IMR-90 (cell line): ENCODE data around the gene CAMTA1. TPM values are rescaled to one million over a fixed set of nuclear protein-coding genes. Genes with fewer than 3 reads are reported as not detected.

Experiments
- ATAC-seq: fragments of 200-7000 bp; cut with Tn5 transposase; 2 replicates; pipeline ENCODE4 v1.9.1; 2020; ENCODE audit warnings: low read depth, mild to moderate bottlenecking, moderate library complexity
- BruUV-seq: library from RNA; stranded (reverse); fragments of 400-500 nt; replicated peaks from 2 replicates; lab custom pipeline; 2021; lab: Mats Ljungman, UMichigan
- CTCF ChIA-PET: fragments of 300-600 bp; formaldehyde crosslinking; extraction: SDS; loops from one replicate; lab custom pipeline; 2021; ENCODE audit warnings: antibody characterized with exemption; lab: Yijun Ruan, JAX
- POLR2A ChIA-PET: fragments of 300-600 bp; sonication (Branson Sonifier 250); formaldehyde crosslinking; loops from one replicate; lab custom pipeline; 2022; ENCODE audit warnings: antibody characterized with exemption; ENCODE audit not compliant: unreplicated experiment; lab: Charles Lee
- DNase-seq: peaks from one replicate; pipeline ENCODE4 v3.0.0; 2013
- H2AFZ ChIP-seq: replicated peaks from 2 replicates; pipeline ENCODE3; 2013; ENCODE audit warnings: low read length, mild to moderate bottlenecking; ENCODE audit not compliant: poor library complexity
- H2AK5ac ChIP-seq: 2 replicates; pipeline ENCODE4 v1.6.1; 2013; ENCODE audit warnings: low read depth, low read length, inconsistent platforms
- H2AK9ac ChIP-seq: replicated peaks from 2 replicates; pipeline ENCODE3; 2013; ENCODE audit warnings: mild to moderate bottlenecking, low read depth, low read length, moderate library complexity; ENCODE audit not compliant: poor library complexity
- H2BK120ac ChIP-seq: 2 replicates; pipeline ENCODE4 v1.6.1; 2013; ENCODE audit warnings: low read depth, low read length, inconsistent platforms
- H2BK15ac ChIP-seq: 3 replicates; pipeline ENCODE4 v1.6.1; 2013; ENCODE audit warnings: low read depth, low read length, inconsistent platforms
- H2BK20ac ChIP-seq: 2 replicates; pipeline ENCODE4 v1.6.1; 2013; ENCODE audit warnings: low read depth, mild to moderate bottlenecking, inconsistent platforms, low read length, moderate library complexity
- H2BK5ac ChIP-seq: 2 replicates; pipeline ENCODE4 v1.6.1; 2013; ENCODE audit warnings: mild to moderate bottlenecking, low read depth, low read length, inconsistent platforms; ENCODE audit not compliant: poor library complexity, severe bottlenecking
- H3K14ac ChIP-seq: replicated peaks from 2 replicates; pipeline ENCODE4 v1.6.1; 2013; ENCODE audit warnings: low read depth, low read length, inconsistent platforms
- H3K18ac ChIP-seq: 2 replicates; pipeline ENCODE4 v1.6.1; 2013; ENCODE audit warnings: low read depth, low read length, control low read depth
- H3K23ac ChIP-seq: 2 replicates; pipeline ENCODE4 v1.6.1; 2013; ENCODE audit warnings: low read depth, low read length, inconsistent platforms
- H3K27ac ChIP-seq: 2 replicates; pipeline ENCODE4 v1.5.1; 2013; ENCODE audit warnings: mild to moderate bottlenecking, control low read depth, low read length; ENCODE audit not compliant: insufficient read depth
- H3K27me3 ChIP-seq: 2 replicates; pipeline ENCODE4 v1.6.1; 2013; ENCODE audit warnings: low read length; ENCODE audit not compliant: control insufficient read depth, insufficient read depth
- H3K36me3 ChIP-seq: 2 replicates; pipeline ENCODE4 v1.6.1; 2013; ENCODE audit warnings: low read length, mixed read lengths; ENCODE audit not compliant: control insufficient read depth, insufficient read depth
- H3K4ac ChIP-seq: 2 replicates; pipeline ENCODE4 v1.6.1; 2013; ENCODE audit warnings: low read depth, low read length, inconsistent platforms
- H3K4me1 ChIP-seq: 2 replicates; pipeline ENCODE4 v1.6.1; 2013; ENCODE audit warnings: low read length, mixed read lengths; ENCODE audit not compliant: control insufficient read depth, insufficient read depth
- H3K4me2 ChIP-seq: 2 replicates; pipeline ENCODE4 v1.6.1; 2013; ENCODE audit warnings: low read depth, mild to moderate bottlenecking, control low read depth, low read length, moderate library complexity
- H3K4me3 ChIP-seq: 2 replicates; pipeline ENCODE4 v1.5.1; 2013; ENCODE audit warnings: low read depth, mild to moderate bottlenecking, control low read depth, low read length, moderate library complexity; ENCODE audit not compliant: insufficient read depth
- H3K56ac ChIP-seq: 2 replicates; pipeline ENCODE4 v1.6.1; 2013; ENCODE audit warnings: low read length, inconsistent platforms; ENCODE audit not compliant: insufficient read depth; ENCODE audit errors: extremely low read depth
- H3K79me1 ChIP-seq, 2 experiments: 2 replicates each; pipeline ENCODE4 v1.6.1; 2013; ENCODE audit warnings: low read length in 2 of 2, inconsistent platforms in 1 of 2, low read depth in 1 of 2
- H3K9ac ChIP-seq: 2 replicates; pipeline ENCODE4 v1.6.1; 2013; ENCODE audit warnings: low read depth, low read length, control low read depth
- H3K9me1 ChIP-seq: 2 replicates; pipeline ENCODE4 v1.6.1; 2013; ENCODE audit warnings: low read length, inconsistent platforms; ENCODE audit not compliant: insufficient read depth
- H3K9me3 ChIP-seq: 2 replicates; pipeline ENCODE4 v1.6.1; 2013; ENCODE audit warnings: low read length; ENCODE audit not compliant: control insufficient read depth, insufficient read depth
- H4K20me1 ChIP-seq: 2 replicates; pipeline ENCODE4 v1.6.1; 2013; ENCODE audit warnings: low read length, inconsistent platforms; ENCODE audit not compliant: insufficient read depth
- H4K5ac ChIP-seq: 2 replicates; pipeline ENCODE4 v1.6.1; 2013; ENCODE audit warnings: mild to moderate bottlenecking, low read depth, low read length, control low read depth
- H4K8ac ChIP-seq, 2 experiments: 2 replicates each; pipeline ENCODE4 v1.6.1; 2013; ENCODE audit warnings: low read depth in 2 of 2, low read length in 2 of 2, control low read depth in 1 of 2, inconsistent platforms in 1 of 2
- H4K91ac ChIP-seq: 2 replicates; pipeline ENCODE4 v1.6.1; 2013; ENCODE audit warnings: low read depth, low read length, inconsistent platforms; ENCODE audit not compliant: insufficient read depth
- BHLHE40 ChIP-seq: fragments of 150-350 bp; IDR thresholded peaks from 2 replicates; pipeline ENCODE4 v1.6.1; 2016; ENCODE audit warnings: mild to moderate bottlenecking, low read depth, low read length
- CEBPB ChIP-seq: IDR thresholded peaks from 2 replicates; pipeline ENCODE4 v1.6.1; 2012; ENCODE audit warnings: low read depth, low read length, improper control_type of control experiment
- CHD1 ChIP-seq: IDR thresholded peaks from 2 replicates; pipeline ENCODE4 v1.6.1; 2012; ENCODE audit warnings: low read depth, low read length, improper control_type of control experiment
- MAFK ChIP-seq: IDR thresholded peaks from 2 replicates; pipeline ENCODE4 v1.6.1; 2012; ENCODE audit warnings: low read depth, low read length, improper control_type of control experiment
- MAZ ChIP-seq: IDR thresholded peaks from 2 replicates; pipeline ENCODE4 v1.6.1; 2012; ENCODE audit warnings: low read depth, mild to moderate bottlenecking, low read length, improper control_type of control experiment, moderate library complexity, borderline replicate concordance
- MXI1 ChIP-seq: IDR thresholded peaks from 2 replicates; pipeline ENCODE4 v1.6.1; 2012; ENCODE audit warnings: low read depth, mild to moderate bottlenecking, low read length, moderate library complexity, borderline replicate concordance
- NFE2L2 ChIP-seq: fragments of 150-350 bp; IDR thresholded peaks from 2 replicates; pipeline ENCODE4 v1.6.1; 2016; ENCODE audit warnings: low read depth, mild to moderate bottlenecking, low read length
- POLR2A ChIP-seq: IDR thresholded peaks from 2 replicates; pipeline ENCODE4 v1.6.1; 2012; ENCODE audit warnings: mild to moderate bottlenecking, low read depth, low read length
- RCOR1 ChIP-seq: IDR thresholded peaks from 2 replicates; pipeline ENCODE4 v1.6.1; 2012; ENCODE audit warnings: mild to moderate bottlenecking, low read length, improper control_type of control experiment; ENCODE audit not compliant: insufficient replicate concordance
- RFX5 ChIP-seq: IDR thresholded peaks from 2 replicates; pipeline ENCODE4 v1.8.0; 2012; ENCODE audit warnings: low read depth, mild to moderate bottlenecking, low read length, moderate library complexity
- SMC3 ChIP-seq: fragments of 150-350 bp; IDR thresholded peaks from 2 replicates; pipeline ENCODE4 v1.6.1; 2016; ENCODE audit warnings: low read depth, mild to moderate bottlenecking, antibody characterized with exemption, low read length, moderate library complexity
- WGBS, 2 experiments: methylation state at CpG; one replicate each; pipeline versions ENCODE4 v1.1.5 to v1.1.7; 2013; ENCODE audit warnings: missing lambda C conversion rate in 2 of 2; ENCODE audit not compliant: insufficient read length in 1 of 2; ENCODE audit errors: extremely low coverage in 2 of 2; 5-methylcytosine and 5-hydroxymethylcytosine counted together
- dilution Hi-C: fragments of 300-500 bp; cut with HindIII; formaldehyde crosslinking; loops from one replicate; pipeline ENCODE4 v1.14.3; 2018; ENCODE audit warnings: low sequenced_read_pairs; ENCODE audit not compliant: unreplicated experiment
- in situ Hi-C: fragments of 300-500 bp; cut with MboI; formaldehyde crosslinking; loops from 3 replicates; pipeline ENCODE4 v1.14.3; 2019; ENCODE audit warnings: low sequenced_read_pairs, inconsistent platforms, mixed read lengths
- intact Hi-C: fragments of 100-400 bp; cut with micrococcal nuclease; formaldehyde crosslinking; loops from 2 replicates; pipeline ENCODE4 v1.10.0; 2022
- polyA plus RNA-seq, 3 experiments: library from polyadenylated mRNA; depleted of rRNA; stranded (reverse); fragments of >200 nt; gene quantifications; 2 replicates each; pipeline ENCODE4 v1.2.3, GENCODE V29; 2012; ENCODE audit warnings: low replicate concordance in 1 of 3
- total RNA-seq: library from RNA; depleted of rRNA; stranded (reverse); fragments of >200 nt; gene quantifications from 2 replicates; pipeline ENCODE4 v1.2.3, GENCODE V29; 2012
- TF ChIP-seq, protein P1 (sequence below): conservative IDR thresholded peaks from 2 replicates; pipeline ENCODE4 v1.5.1; 2012; ENCODE audit warnings: mild to moderate bottlenecking, low read depth, low read length, improper control_type of control experiment
- TF ChIP-seq, protein P2 (sequence below): fragments of 150-350 bp; IDR thresholded peaks from 2 replicates; pipeline ENCODE4 v1.6.1; 2017; ENCODE audit warnings: mild to moderate bottlenecking, antibody characterized with exemption, low read length, low read depth

CAMTA1 gene
- total and polyA plus RNA-seq, 2 of the 4 experiments (the other 2 are of a cell fraction): 35.5 to 74.3 TPM

- TF ChIP-seq SMC3 (no peak), MAFK (no peak)
Measured at GRCh38 chr1:7549277-7550161, 764.3 kb downstream of the CAMTA1 start (continued).

GRCh38 chr1:7550261-7550865 is 765.1 kb downstream of the CAMTA1 start:
- ATAC-seq: no peak
- Histone ChIP-seq H3K9me1 (no peaks in the 10 kb centered on the region; the same call in 1 of the 2 replicates), H4K20me1 (no peaks in the 10 kb centered on the region), H2BK15ac (no peak overlapping the region), H2AFZ (no peak overlapping the region), H3K56ac (no peak overlapping the region), H2AK9ac (no peak overlapping the region), H3K23ac (no peak overlapping the region), H2AK5ac (0 out of 2 replicates have a peak overlapping the region, but pooled peaks have one; percentile 43), H3K36me3 (no peaks in the 10 kb centered on the region), H2BK5ac (no peak overlapping the region), H3K27ac (no peak overlapping the region), H3K14ac (no peak overlapping the region), H3K27me3 (peaks cover 2% of the 10 kb centered on the region; the same call in 1 of the 2 replicates), H2BK120ac (no peak overlapping the region), H3K9me3 (peaks cover 7% of the 10 kb centered on the region), H3K9ac (no peak overlapping the region), H3K18ac (no peak overlapping the region), H3K4me2 (no peak overlapping the region), H3K4me3 (no peak overlapping the region), H3K79me1 (no peaks in the 10 kb centered on the region), H4K91ac (no peak overlapping the region), H2BK20ac (no peak overlapping the region), H4K8ac (no peak overlapping the region), H3K4me1 (peaks cover 6% of the 10 kb centered on the region), H4K5ac (no peak overlapping the region), H3K4ac (no peak overlapping the region)
- 73% methylated on average over 4 of the region's 8 CpGs; no CpG with 5 or more reads in 1 of the 2 experiments for WGBS, 2 experiments
- DNase-seq: no peak
- dilution Hi-C loops (no loop called here), intact Hi-C loops (no loop called here), in situ Hi-C loops (no loop called here)
- ChIA-PET POLR2A (no interaction called here), CTCF (no interaction called here)
- no TSS peak for BruUV-seq
- no peak for TF ChIP-seq POLR2A
- no peak for TF ChIP-seq MAZ
- TF ChIP-seq CEBPB: no peak
- no peak for TF ChIP-seq NFE2L2
- no peak for TF ChIP-seq MAFK
- TF ChIP-seq, protein P1, sequence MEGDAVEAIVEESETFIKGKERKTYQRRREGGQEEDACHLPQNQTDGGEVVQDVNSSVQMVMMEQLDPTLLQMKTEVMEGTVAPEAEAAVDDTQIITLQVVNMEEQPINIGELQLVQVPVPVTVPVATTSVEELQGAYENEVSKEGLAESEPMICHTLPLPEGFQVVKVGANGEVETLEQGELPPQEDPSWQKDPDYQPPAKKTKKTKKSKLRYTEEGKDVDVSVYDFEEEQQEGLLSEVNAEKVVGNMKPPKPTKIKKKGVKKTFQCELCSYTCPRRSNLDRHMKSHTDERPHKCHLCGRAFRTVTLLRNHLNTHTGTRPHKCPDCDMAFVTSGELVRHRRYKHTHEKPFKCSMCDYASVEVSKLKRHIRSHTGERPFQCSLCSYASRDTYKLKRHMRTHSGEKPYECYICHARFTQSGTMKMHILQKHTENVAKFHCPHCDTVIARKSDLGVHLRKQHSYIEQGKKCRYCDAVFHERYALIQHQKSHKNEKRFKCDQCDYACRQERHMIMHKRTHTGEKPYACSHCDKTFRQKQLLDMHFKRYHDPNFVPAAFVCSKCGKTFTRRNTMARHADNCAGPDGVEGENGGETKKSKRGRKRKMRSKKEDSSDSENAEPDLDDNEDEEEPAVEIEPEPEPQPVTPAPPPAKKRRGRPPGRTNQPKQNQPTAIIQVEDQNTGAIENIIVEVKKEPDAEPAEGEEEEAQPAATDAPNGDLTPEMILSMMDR: no peak
- TF ChIP-seq BHLHE40: no peak
- no peak for TF ChIP-seq MXI1
- TF ChIP-seq, protein P2, sequence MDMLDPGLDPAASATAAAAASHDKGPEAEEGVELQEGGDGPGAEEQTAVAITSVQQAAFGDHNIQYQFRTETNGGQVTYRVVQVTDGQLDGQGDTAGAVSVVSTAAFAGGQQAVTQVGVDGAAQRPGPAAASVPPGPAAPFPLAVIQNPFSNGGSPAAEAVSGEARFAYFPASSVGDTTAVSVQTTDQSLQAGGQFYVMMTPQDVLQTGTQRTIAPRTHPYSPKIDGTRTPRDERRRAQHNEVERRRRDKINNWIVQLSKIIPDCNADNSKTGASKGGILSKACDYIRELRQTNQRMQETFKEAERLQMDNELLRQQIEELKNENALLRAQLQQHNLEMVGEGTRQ: no peak
- TF ChIP-seq RFX5: no peak
- TF ChIP-seq SMC3: no peak
- no peak for TF ChIP-seq RCOR1
- no peak for TF ChIP-seq CHD1
